Measurements from ENCODE around the gene OR2L2. TPM values are rescaled to one million over a fixed set of nuclear protein-coding genes. Genes with fewer than 3 reads are reported as not detected.

Gene OR2L2, protein sequence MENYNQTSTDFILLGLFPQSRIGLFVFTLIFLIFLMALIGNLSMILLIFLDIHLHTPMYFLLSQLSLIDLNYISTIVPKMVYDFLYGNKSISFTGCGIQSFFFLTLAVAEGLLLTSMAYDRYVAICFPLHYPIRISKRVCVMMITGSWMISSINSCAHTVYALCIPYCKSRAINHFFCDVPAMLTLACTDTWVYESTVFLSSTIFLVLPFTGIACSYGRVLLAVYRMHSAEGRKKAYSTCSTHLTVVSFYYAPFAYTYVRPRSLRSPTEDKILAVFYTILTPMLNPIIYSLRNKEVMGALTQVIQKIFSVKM
- total RNA-seq, result under 1 TPM in 1 of 2 experiments, not detected in 1; 0.07 TPM

GRCh38 chr1:248029770-248030169, at the start of gene OR2L2:
Gene OR2L2, plus strand, starts transcription at chr1:248030070. Its CDS starts 8,198 bp downstream, at chr1:248038268.
- Mint-ChIP-seq H3K9me3 (peaks cover 24% of the 10 kb centered on the region), H3K4me1 (ENCODE audit: low read depth) (no peaks in the 10 kb centered on the region), H3K4me3 (no peak within 1 kb of the TSS), H3K27me3 (no peaks in the 10 kb centered on the region), H3K36me3 (ENCODE audit: low read depth) (peaks cover 8% of the 10 kb centered on the region), H3K27ac (no peak within 1 kb of the TSS)
- intact Hi-C loops (cut with micrococcal nuclease), result no loop called here
- DNase-seq (no peak), ATAC-seq (no peak)
- ChIA-PET CTCF (no interaction called here), POLR2A (no interaction called here)
- TF ChIP-seq, protein P1, sequence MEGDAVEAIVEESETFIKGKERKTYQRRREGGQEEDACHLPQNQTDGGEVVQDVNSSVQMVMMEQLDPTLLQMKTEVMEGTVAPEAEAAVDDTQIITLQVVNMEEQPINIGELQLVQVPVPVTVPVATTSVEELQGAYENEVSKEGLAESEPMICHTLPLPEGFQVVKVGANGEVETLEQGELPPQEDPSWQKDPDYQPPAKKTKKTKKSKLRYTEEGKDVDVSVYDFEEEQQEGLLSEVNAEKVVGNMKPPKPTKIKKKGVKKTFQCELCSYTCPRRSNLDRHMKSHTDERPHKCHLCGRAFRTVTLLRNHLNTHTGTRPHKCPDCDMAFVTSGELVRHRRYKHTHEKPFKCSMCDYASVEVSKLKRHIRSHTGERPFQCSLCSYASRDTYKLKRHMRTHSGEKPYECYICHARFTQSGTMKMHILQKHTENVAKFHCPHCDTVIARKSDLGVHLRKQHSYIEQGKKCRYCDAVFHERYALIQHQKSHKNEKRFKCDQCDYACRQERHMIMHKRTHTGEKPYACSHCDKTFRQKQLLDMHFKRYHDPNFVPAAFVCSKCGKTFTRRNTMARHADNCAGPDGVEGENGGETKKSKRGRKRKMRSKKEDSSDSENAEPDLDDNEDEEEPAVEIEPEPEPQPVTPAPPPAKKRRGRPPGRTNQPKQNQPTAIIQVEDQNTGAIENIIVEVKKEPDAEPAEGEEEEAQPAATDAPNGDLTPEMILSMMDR (IDR thresholded peaks at IDR 0.05), result no peak

DNA sequence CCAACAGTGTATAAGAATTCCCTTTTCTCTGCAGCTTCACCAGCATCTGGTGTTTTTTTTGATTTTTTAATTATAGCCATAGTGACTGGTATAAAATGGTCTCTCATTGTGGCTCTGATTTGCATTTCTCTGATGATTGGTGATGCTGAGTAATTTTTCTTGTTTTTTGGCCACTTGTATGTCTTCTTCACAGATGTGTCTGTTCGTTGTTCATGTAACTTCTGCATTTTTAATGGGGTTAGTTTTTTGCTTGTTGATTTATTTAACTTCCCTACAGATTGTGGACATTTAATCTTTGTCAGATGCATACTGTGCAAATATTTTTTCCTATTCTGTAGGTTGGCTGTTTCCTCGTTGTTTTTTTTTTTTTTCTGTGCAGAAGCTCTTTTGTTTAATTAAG, 36.9 kb upstream of the OR2L2 start:
- Mint-ChIP-seq H3K4me1 (ENCODE audit: low read depth) (no peaks in the 10 kb centered on the region), H3K36me3 (ENCODE audit: low read depth) (peaks cover 5% of the 10 kb centered on the region), H3K27ac (no peak overlapping the region), H3K9me3 (no peaks in the 10 kb centered on the region), H3K4me3 (no peak overlapping the region), H3K27me3 (no peaks in the 10 kb centered on the region)
- TF ChIP-seq, protein P1 (IDR thresholded peaks at IDR 0.05), result no peak
- POLR2A ChIA-PET, result no interaction called here
- DNase-seq (no peak), ATAC-seq (no peak)
- CTCF ChIA-PET, result no interaction called here
- intact Hi-C loops (cut with micrococcal nuclease), result no loop called here

GRCh38 chr1:247998811-247999210, 31.1 kb upstream of the OR2L2 start:
- TF ChIP-seq, protein P1 (IDR thresholded peaks at IDR 0.05), result no peak
- POLR2A ChIA-PET, result no interaction called here
- DNase-seq (no peak), ATAC-seq (no peak)
- H3K9me3 Mint-ChIP-seq, result no peaks in the 10 kb centered on the region
- peaks cover 1% of the 10 kb centered on the region for H3K4me1 Mint-ChIP-seq (ENCODE audit: low read depth)
- H3K27ac Mint-ChIP-seq, result no peak overlapping the region
- H3K27me3 Mint-ChIP-seq, result no peaks in the 10 kb centered on the region
- no peak overlapping the region for H3K4me3 Mint-ChIP-seq
- intact Hi-C loops (cut with micrococcal nuclease), result no loop called here
- H3K36me3 Mint-ChIP-seq (ENCODE audit: low read depth), result no peaks in the 10 kb centered on the region
- CTCF ChIA-PET, result no interaction called here

- intact Hi-C loops (cut with micrococcal nuclease), result no loop called here
- Mint-ChIP-seq H3K27ac (no peak overlapping the region), H3K4me3 (no peak overlapping the region), H3K36me3 (ENCODE audit: low read depth) (no peaks in the 10 kb centered on the region), H3K9me3 (no peaks in the 10 kb centered on the region), H3K4me1 (ENCODE audit: low read depth) (peaks cover 1% of the 10 kb centered on the region), H3K27me3 (no peaks in the 10 kb centered on the region)
- DNase-seq (no peak), ATAC-seq (no peak)
- TF ChIP-seq, protein P1 (IDR thresholded peaks at IDR 0.05), result no peak
- ChIA-PET CTCF (no interaction called here), POLR2A (no interaction called here)
Observed at GRCh38 chr1:248000169-248000568, 29.7 kb upstream of the OR2L2 start.

DNA sequence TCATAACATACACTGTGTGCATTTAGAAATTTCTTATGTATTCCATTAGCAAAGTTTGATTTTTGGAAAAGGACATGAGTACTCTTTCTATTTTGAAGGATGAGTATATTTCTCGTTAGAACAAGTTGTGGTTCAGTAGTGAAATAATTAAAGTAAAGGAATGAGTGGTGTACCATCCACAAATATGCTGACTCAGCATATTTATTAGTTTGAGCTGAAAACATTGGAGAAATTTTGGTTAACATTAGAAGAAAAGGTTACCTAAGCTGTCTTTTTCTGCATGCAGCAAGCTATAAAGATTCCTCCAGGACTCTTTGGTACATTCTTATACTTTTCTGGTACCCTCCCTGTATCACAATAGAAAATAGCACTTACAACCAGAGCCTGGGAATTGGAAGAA, 22.1 kb upstream of the OR2L2 start:
- Mint-ChIP-seq H3K4me1 (ENCODE audit: low read depth) (no peaks in the 10 kb centered on the region), H3K9me3 (peaks cover 37% of the 10 kb centered on the region), H3K4me3 (no peak overlapping the region), H3K36me3 (ENCODE audit: low read depth) (peaks cover 9% of the 10 kb centered on the region), H3K27me3 (no peaks in the 10 kb centered on the region), H3K27ac (no peak overlapping the region)
- ChIA-PET CTCF (no interaction called here), POLR2A (no interaction called here)
- DNase-seq (no peak), ATAC-seq (no peak)
- TF ChIP-seq, protein P1 (IDR thresholded peaks at IDR 0.05), result no peak
- intact Hi-C loops (cut with micrococcal nuclease), result no loop called here
